PC-9 (cell line): Measurements from ENCODE around the gene ARHGAP24. TPM values are rescaled to one million over a fixed set of nuclear protein-coding genes. Genes with fewer than 3 reads are reported as not detected.

ENCODE experiments used
- BruUV-seq: library from RNA; stranded (reverse); fragments of 400-500 nt; replicated peaks from 2 replicates; lab custom pipeline; 2021; lab: Mats Ljungman, UMichigan
- CTCF ChIA-PET: fragments of 300-600 bp; sonication (Branson Sonifier 250); formaldehyde crosslinking; loops from one replicate; lab custom pipeline; 2022; ENCODE audit warnings: antibody characterized with exemption; lab: Charles Lee
- POLR2A ChIA-PET: fragments of 300-600 bp; sonication (Branson Sonifier 250); formaldehyde crosslinking; loops from one replicate; lab custom pipeline; 2022; ENCODE audit warnings: antibody characterized with exemption; ENCODE audit not compliant: unreplicated experiment; lab: Charles Lee
- DNase-seq, 2 experiments: peaks; one replicate each; pipeline versions ENCODE4 v3.0.0 to v3.0.0-alpha.2; 2015 to 2022; ENCODE audit warnings: mixed read lengths in 1 of 2
- H2AFZ ChIP-seq: fragments of 200-600 bp; sonication (generic); 2 replicates; pipeline ENCODE4 v1.8.1; 2017; ENCODE audit warnings: antibody characterized with exemption
- H3F3A ChIP-seq: fragments of 200-600 bp; sonication (generic); 2 replicates; pipeline ENCODE4 v1.8.1; 2017; ENCODE audit warnings: antibody characterized with exemption, mild to moderate bottlenecking, low read depth; ENCODE audit not compliant: insufficient read depth
- H3K27ac ChIP-seq: fragments of 200-600 bp; sonication (generic); 2 replicates; pipeline ENCODE4 v1.6.1; 2016; ENCODE audit warnings: mixed run types
- H3K27me3 ChIP-seq: fragments of 200-600 bp; sonication (generic); 2 replicates; pipeline ENCODE4 v1.6.1; 2016; ENCODE audit warnings: low read depth, mixed run types; ENCODE audit not compliant: insufficient read depth
- H3K36me3 ChIP-seq: fragments of 200-600 bp; sonication (generic); 2 replicates; pipeline ENCODE4 v1.6.1; 2016; ENCODE audit warnings: low read depth, mixed run types
- H3K4me1 ChIP-seq: fragments of 200-600 bp; sonication (generic); replicated peaks from 2 replicates; pipeline ENCODE4 v1.6.1; 2016; ENCODE audit warnings: mixed run types; ENCODE audit not compliant: insufficient read depth
- H3K4me2 ChIP-seq: fragments of 200-600 bp; sonication (generic); 2 replicates; pipeline ENCODE4 v1.6.1; 2017; ENCODE audit warnings: mixed run types
- H3K4me3 ChIP-seq: fragments of 200-600 bp; sonication (generic); 2 replicates; pipeline ENCODE4 v1.6.1; 2016; ENCODE audit warnings: mixed run types
- H3K79me2 ChIP-seq: fragments of 200-600 bp; sonication (generic); 2 replicates; pipeline ENCODE4 v1.6.1; 2017; ENCODE audit warnings: low read depth, mixed run types
- H3K9me2 ChIP-seq: fragments of 200-600 bp; sonication (generic); 2 replicates; pipeline ENCODE4 v1.8.1; 2017; ENCODE audit warnings: mild to moderate bottlenecking; ENCODE audit not compliant: insufficient read depth
- H3K9me3 ChIP-seq: fragments of 200-600 bp; sonication (generic); 2 replicates; pipeline ENCODE4 v1.8.1; 2016; ENCODE audit warnings: low read depth; ENCODE audit not compliant: insufficient read depth
- H4K20me1 ChIP-seq: fragments of 200-600 bp; sonication (generic); 2 replicates; pipeline ENCODE4 v1.8.1; 2017; ENCODE audit not compliant: insufficient read depth
- EZH2 ChIP-seq: fragments of 200-600 bp; sonication (generic); IDR thresholded peaks from 2 replicates; pipeline ENCODE4 v1.8.0; 2017; ENCODE audit warnings: antibody characterized with exemption, low read depth
- intact Hi-C: fragments of 100-400 bp; cut with micrococcal nuclease; formaldehyde crosslinking; loops from one replicate; pipeline ENCODE4 v1.10.0; 2022; ENCODE audit not compliant: unreplicated experiment
- total RNA-seq: library from RNA; stranded (reverse); gene quantifications from 2 replicates; pipeline ENCODE4 v1.2.3, GENCODE V29; 2021
- TF ChIP-seq, protein P1 (sequence below): fragments of 200-600 bp; sonication (generic); conservative IDR thresholded peaks from 2 replicates; pipeline ENCODE4 v1.6.1; 2017; ENCODE audit warnings: mixed run types, antibody characterized with exemption, mild to moderate bottlenecking, moderate library complexity

Gene ARHGAP24
- total RNA-seq, 1 experiment from 2014 or later = 2.2 TPM

DNA sequence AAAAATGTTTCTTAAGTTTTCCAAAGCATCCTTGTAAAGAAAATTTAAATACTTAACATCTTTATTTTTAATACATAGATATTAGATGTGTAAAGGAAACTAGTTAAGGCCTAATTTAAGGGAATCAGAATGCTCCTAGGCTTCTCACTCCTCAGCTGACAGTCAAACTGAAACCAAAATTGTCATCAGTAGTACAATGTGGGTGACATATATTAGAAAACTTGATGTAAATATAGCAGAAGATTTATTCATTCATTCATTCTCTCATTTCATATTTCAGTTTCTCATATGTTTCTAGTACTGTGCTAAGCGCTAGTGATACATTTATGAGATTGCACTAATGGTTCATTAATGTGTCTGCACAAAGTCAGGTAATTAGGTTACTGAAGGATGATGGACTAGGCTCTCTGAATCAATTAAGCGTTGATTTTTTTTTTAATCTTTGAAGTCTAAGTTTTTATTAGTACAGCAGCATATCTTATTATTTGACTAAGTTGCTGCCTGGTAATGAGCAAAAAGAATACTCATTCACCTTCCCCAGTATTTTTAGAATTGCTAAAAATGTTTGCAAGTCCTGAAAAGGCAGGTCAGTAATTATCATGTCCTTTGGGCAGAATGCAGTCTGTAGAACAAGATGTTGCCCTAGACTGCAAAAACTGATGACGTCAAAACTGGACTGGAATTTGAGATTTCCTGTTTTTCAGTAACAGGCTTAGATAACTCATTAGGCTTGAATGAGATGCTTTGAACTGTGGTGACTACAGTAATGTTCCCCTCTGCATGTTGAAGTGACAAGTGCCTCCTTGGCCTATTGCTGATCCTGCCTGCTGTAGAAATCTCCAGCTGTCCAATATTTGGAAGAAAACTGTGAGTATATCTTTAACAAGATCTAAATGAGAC is 128.7 kb downstream of the ARHGAP24 start:
- H3K4me1 ChIP-seq = no peaks in the 10 kb centered on the region
- no peak overlapping the region for H3K27ac ChIP-seq
- no peaks in the 10 kb centered on the region for H3K79me2 ChIP-seq
- H3K4me2 ChIP-seq = no peak overlapping the region
- no peaks in the 10 kb centered on the region for H3K9me3 ChIP-seq
- DNase-seq = no peak
- H3K9me2 ChIP-seq = no peaks in the 10 kb centered on the region
- no peaks in the 10 kb centered on the region for H3K27me3 ChIP-seq
- no peaks in the 10 kb centered on the region for H4K20me1 ChIP-seq
- intact Hi-C loops = no loop called here
- TF ChIP-seq, protein P1, sequence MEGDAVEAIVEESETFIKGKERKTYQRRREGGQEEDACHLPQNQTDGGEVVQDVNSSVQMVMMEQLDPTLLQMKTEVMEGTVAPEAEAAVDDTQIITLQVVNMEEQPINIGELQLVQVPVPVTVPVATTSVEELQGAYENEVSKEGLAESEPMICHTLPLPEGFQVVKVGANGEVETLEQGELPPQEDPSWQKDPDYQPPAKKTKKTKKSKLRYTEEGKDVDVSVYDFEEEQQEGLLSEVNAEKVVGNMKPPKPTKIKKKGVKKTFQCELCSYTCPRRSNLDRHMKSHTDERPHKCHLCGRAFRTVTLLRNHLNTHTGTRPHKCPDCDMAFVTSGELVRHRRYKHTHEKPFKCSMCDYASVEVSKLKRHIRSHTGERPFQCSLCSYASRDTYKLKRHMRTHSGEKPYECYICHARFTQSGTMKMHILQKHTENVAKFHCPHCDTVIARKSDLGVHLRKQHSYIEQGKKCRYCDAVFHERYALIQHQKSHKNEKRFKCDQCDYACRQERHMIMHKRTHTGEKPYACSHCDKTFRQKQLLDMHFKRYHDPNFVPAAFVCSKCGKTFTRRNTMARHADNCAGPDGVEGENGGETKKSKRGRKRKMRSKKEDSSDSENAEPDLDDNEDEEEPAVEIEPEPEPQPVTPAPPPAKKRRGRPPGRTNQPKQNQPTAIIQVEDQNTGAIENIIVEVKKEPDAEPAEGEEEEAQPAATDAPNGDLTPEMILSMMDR = no peak
- TF ChIP-seq EZH2 = no peak
- POLR2A ChIA-PET = no interaction called here
- H2AFZ ChIP-seq = no peak overlapping the region
- CTCF ChIA-PET = no interaction called here
- no TSS peak for BruUV-seq
- no peaks in the 10 kb centered on the region for H3F3A ChIP-seq
- H3K36me3 ChIP-seq = no peaks in the 10 kb centered on the region
- H3K4me3 ChIP-seq = no peak overlapping the region

DNA sequence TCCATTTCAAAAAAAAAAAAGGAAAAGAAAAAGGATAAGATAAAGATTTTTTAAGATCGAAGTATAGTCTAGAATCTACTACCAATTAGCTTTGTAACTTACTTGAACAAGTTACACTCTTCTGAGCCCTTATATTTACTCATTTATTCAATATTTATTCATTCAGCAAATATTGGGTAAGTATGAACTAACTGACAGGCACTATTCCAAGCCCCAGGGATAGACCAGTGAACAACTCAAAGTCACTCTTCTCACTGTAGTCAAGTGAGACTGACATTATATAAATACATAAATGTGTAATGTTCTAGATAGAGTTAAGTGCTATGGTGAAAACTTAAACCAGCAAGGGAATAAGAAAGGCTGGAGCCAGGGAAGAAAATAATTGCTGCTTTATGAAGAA is 131.6 kb downstream of the ARHGAP24 start:
- no peaks in the 10 kb centered on the region for H3K9me2 ChIP-seq
- H3K27me3 ChIP-seq = no peaks in the 10 kb centered on the region

DNA sequence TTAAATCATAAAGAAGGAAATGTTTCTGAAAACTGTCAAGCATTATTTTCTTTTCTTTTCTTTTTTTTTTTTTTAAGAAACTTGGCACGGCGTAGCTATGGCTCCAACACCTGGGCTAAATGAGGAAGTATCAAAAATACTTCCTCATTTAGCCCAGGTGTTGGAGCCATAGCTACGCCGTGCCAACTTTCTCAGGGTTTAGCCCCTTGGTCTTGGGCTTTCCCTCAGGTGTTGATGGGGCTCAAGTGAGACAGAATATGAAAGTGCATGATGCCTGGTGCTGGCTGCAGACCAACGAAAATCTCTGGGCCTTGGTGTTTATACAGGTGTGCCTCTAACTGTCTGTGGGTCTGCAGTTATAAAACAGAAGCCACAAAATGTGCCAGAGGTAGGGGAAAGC is 132.7 kb downstream of the ARHGAP24 start:
- no peaks in the 10 kb centered on the region for H3K27me3 ChIP-seq
- TF ChIP-seq EZH2 = no peak
- TF ChIP-seq, protein P1 = no peak
- BruUV-seq = no TSS peak
- no peak overlapping the region for H3K4me2 ChIP-seq
- no peak overlapping the region for H2AFZ ChIP-seq
- no peaks in the 10 kb centered on the region for H4K20me1 ChIP-seq
- H3K36me3 ChIP-seq = no peaks in the 10 kb centered on the region
- no peaks in the 10 kb centered on the region for H3F3A ChIP-seq
- no peaks in the 10 kb centered on the region for H3K79me2 ChIP-seq
- CTCF ChIA-PET = no interaction called here
- H3K9me3 ChIP-seq = no peaks in the 10 kb centered on the region
- H3K9me2 ChIP-seq = no peaks in the 10 kb centered on the region
- no peak overlapping the region for H3K4me3 ChIP-seq
- POLR2A ChIA-PET = no interaction called here
- DNase-seq = no peak
- intact Hi-C loops = no loop called here
- H3K4me1 ChIP-seq = no peaks in the 10 kb centered on the region
- H3K27ac ChIP-seq = no peak overlapping the region

More for the DNA sequence above, 131.6 kb downstream of the ARHGAP24 start:
- H3F3A ChIP-seq = no peaks in the 10 kb centered on the region
- TF ChIP-seq, protein P1 = no peak
- TF ChIP-seq EZH2 = no peak
- no peaks in the 10 kb centered on the region for H3K4me1 ChIP-seq
- H4K20me1 ChIP-seq = no peaks in the 10 kb centered on the region
- BruUV-seq = no TSS peak
- no peak overlapping the region for H2AFZ ChIP-seq
- no peak overlapping the region for H3K27ac ChIP-seq
- H3K4me2 ChIP-seq = no peak overlapping the region
- DNase-seq = no peak
- ChIA-PET POLR2A (no interaction called here), CTCF (no interaction called here)
- no peak overlapping the region for H3K4me3 ChIP-seq
- no peaks in the 10 kb centered on the region for H3K36me3 ChIP-seq
- no peaks in the 10 kb centered on the region for H3K79me2 ChIP-seq
- intact Hi-C loops = no loop called here
- H3K9me3 ChIP-seq = no peaks in the 10 kb centered on the region
